ENCODE results near the gene SYVN1.

DNA sequence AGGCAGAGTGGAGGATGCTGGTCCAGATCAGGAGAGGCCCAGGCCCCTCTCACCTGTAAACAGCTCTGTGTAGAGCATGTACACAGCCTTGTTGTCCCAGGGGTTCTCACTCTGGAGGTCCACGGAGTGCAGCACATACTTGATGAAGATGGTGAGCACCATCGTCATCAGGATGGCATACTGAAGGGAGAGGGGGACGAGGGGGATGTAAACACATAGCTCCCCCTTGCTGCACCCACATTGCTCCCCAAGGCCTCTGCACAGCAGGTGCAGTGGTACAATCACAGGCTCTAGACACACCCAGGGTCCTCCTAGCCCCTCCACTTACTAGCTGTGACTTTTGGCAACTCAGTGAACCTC lies 2.9 kb downstream of the SYVN1 start:
- no peak for TF ChIP-seq POLR2A (IDR thresholded peaks at IDR 0.05)
- TF ChIP-seq CTCF (IDR thresholded peaks at IDR 0.05): no peak
- no peak for TF ChIP-seq POLR2AphosphoS5 (IDR thresholded peaks at IDR 0.05)
